Neuronal stem cell (in vitro differentiated cells): ENCODE results near the gene CNGA4.
"Not testable (repeated sequence)": the region's sequence is repeated elsewhere in the genome, so short reads cannot be mapped to it uniquely, and the experiment has no call there.

Experiments used
- DNase-seq: peaks from one replicate; pipeline ENCODE4 v3.0.0-alpha.2; 2013; ENCODE audit warnings: low spot score
- H2AFZ ChIP-seq: one replicate; pipeline ENCODE4 v1.6.1; 2013; ENCODE audit warnings: mild to moderate bottlenecking, low read length, inconsistent platforms
- H2AK5ac ChIP-seq: 2 replicates; pipeline ENCODE4 v1.6.1; 2013; ENCODE audit warnings: low read depth, mild to moderate bottlenecking, inconsistent platforms, low read length, moderate library complexity, mixed read lengths
- H2BK120ac ChIP-seq: 2 replicates; pipeline ENCODE4 v1.6.1; 2013; ENCODE audit warnings: low read depth, mild to moderate bottlenecking, inconsistent platforms, low read length, moderate library complexity, mixed read lengths
- H2BK12ac ChIP-seq: one replicate; pipeline ENCODE4 v1.6.1; 2013; ENCODE audit warnings: low read length, inconsistent platforms
- H2BK15ac ChIP-seq: 2 replicates; pipeline ENCODE4 v1.6.1; 2013; ENCODE audit warnings: mild to moderate bottlenecking, low read length, inconsistent platforms, mixed read lengths
- H2BK5ac ChIP-seq: one replicate; pipeline ENCODE4 v1.6.1; 2013; ENCODE audit warnings: inconsistent platforms, mild to moderate bottlenecking, low read length, moderate library complexity
- H3K14ac ChIP-seq: one replicate; pipeline ENCODE4 v1.6.1; 2013; ENCODE audit warnings: low read length, inconsistent platforms
- H3K18ac ChIP-seq: 2 replicates; pipeline ENCODE4 v1.6.1; 2013; ENCODE audit warnings: low read length, inconsistent platforms
- H3K23ac ChIP-seq: 2 replicates; pipeline ENCODE4 v1.6.1; 2013; ENCODE audit warnings: low read depth, mild to moderate bottlenecking, mixed read lengths, low read length, inconsistent platforms; ENCODE audit not compliant: poor library complexity
- H3K27ac ChIP-seq: replicated peaks from 3 replicates; pipeline ENCODE4 v1.5.1; 2013; ENCODE audit warnings: low read length, inconsistent platforms
- H3K27me3 ChIP-seq, 3 experiments: 2 replicates each; pipeline ENCODE4 v1.6.1; 2013; ENCODE audit warnings: low read length in 3 of 3, mild to moderate bottlenecking in 2 of 3, inconsistent platforms in 1 of 3, low read depth in 1 of 3, mixed read lengths in 1 of 3, moderate library complexity in 1 of 3; ENCODE audit not compliant: control insufficient read depth in 3 of 3, insufficient read depth in 3 of 3
- H3K36me3 ChIP-seq, 2 donors: replicated peaks in 1 of 2; 2 replicates each; pipeline ENCODE4 v1.6.1; 2013; ENCODE audit warnings: low read length in 2 of 2; ENCODE audit not compliant: control insufficient read depth in 2 of 2, insufficient read depth in 2 of 2
- H3K4ac ChIP-seq: 2 replicates; pipeline ENCODE4 v1.6.1; 2013; ENCODE audit warnings: inconsistent platforms, mild to moderate bottlenecking, low read length, moderate library complexity
- H3K4me1 ChIP-seq, 2 donors: 1 replicate in 1 of 2; 2 replicates in 1 of 2; pipeline ENCODE4 v1.6.1; 2013; ENCODE audit warnings: low read length in 2 of 2, low read depth in 1 of 2; ENCODE audit not compliant: control insufficient read depth in 2 of 2, insufficient read depth in 1 of 2
- H3K4me2 ChIP-seq: one replicate; pipeline ENCODE4 v1.6.1; 2013; ENCODE audit warnings: mild to moderate bottlenecking, low read length, inconsistent platforms; ENCODE audit not compliant: insufficient read depth, poor library complexity, severe bottlenecking
- H3K4me3 ChIP-seq, 2 donors: 2 replicates each; pipeline ENCODE4 v1.5.1; 2013; ENCODE audit warnings: low read length in 2 of 2, mild to moderate bottlenecking in 2 of 2, inconsistent platforms in 1 of 2, moderate library complexity in 1 of 2
- H3K79me1 ChIP-seq: one replicate; pipeline ENCODE4 v1.6.1; 2013; ENCODE audit warnings: low read depth, mild to moderate bottlenecking, inconsistent platforms, low read length, moderate library complexity
- H3K9ac ChIP-seq: one replicate; pipeline ENCODE4 v1.6.1; 2013; ENCODE audit warnings: mild to moderate bottlenecking, low read depth, low read length, inconsistent platforms; ENCODE audit not compliant: poor library complexity
- H3K9me3 ChIP-seq, 2 donors: replicated peaks in 1 of 2; 2 replicates each; pipeline versions ENCODE3 to v1.6.1; 2013; ENCODE audit warnings: low read length in 2 of 2, mild to moderate bottlenecking in 2 of 2, inconsistent platforms in 1 of 2, low read depth in 1 of 2, mixed read lengths in 1 of 2, moderate library complexity in 1 of 2; ENCODE audit not compliant: control insufficient read depth in 2 of 2, insufficient read depth in 1 of 2
- H4K8ac ChIP-seq: one replicate; pipeline ENCODE4 v1.6.1; 2013; ENCODE audit warnings: low read depth, mild to moderate bottlenecking, inconsistent platforms, low read length, moderate library complexity
- H4K91ac ChIP-seq: one replicate; pipeline ENCODE4 v1.6.1; 2013; ENCODE audit warnings: low read length, low read depth, mild to moderate bottlenecking, inconsistent platforms; ENCODE audit not compliant: poor library complexity
- WGBS, 2 donors: extraction: QIAGEN DNeasy Blood & Tissue Kit; methylation state at CpG; one replicate each; pipeline ENCODE4 v1.1.7; 2013; ENCODE audit warnings: missing lambda C conversion rate in 2 of 2, mixed read lengths in 1 of 2; ENCODE audit not compliant: insufficient read length in 2 of 2, insufficient replicate concordance in 1 of 2; ENCODE audit errors: extremely low coverage in 2 of 2; 5-methylcytosine and 5-hydroxymethylcytosine counted together

CNGA4 gene

DNA sequence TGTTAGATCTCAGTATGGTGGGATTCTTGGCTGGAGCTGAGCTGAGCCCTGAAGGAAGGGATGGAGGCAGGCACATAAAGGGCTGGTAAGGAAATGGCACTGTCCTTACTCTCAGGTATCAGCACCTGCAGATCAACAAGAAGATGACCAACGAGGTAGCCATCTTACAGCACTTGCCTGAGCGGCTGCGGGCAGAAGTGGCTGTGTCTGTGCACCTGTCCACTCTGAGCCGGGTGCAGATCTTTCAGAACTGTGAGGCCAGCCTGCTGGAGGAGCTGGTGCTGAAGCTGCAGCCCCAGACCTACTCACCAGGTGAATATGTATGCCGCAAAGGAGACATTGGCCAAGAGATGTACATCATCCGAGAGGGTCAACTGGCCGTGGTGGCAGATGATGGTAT, 2.4 kb downstream of the CNGA4 start:
- Histone ChIP-seq H2BK5ac (no peak overlapping the region), H2BK120ac (no peak overlapping the region), H4K8ac (no peak overlapping the region), H3K9ac (no peak overlapping the region), H3K18ac (no peak overlapping the region), H4K91ac (no peak overlapping the region), H2BK12ac (no peak overlapping the region), H3K36me3 (no peaks in the 10 kb centered on the region), H2AFZ (no peak overlapping the region), H3K4me3 (no peak overlapping the region), H3K4me2 (no peak overlapping the region), H3K14ac (no peak overlapping the region), H3K9me3 (peaks cover 0 to 2% of the 10 kb centered on the region in 2 donors), H3K79me1 (no peaks in the 10 kb centered on the region), H3K4me1 (no peaks in the 10 kb centered on the region), H3K4ac (no peak overlapping the region), H2AK5ac (no peak overlapping the region), H3K27ac (no peak overlapping the region), H3K23ac (no peak overlapping the region), H2BK15ac (no peak overlapping the region), H3K27me3 (peaks cover 0 to 11% (median 0%) of the 10 kb centered on the region in 3 experiments)
- no CpG with 5 or more reads among the region's 7 CpGs for WGBS, 2 donors
- no peak for DNase-seq

DNA sequence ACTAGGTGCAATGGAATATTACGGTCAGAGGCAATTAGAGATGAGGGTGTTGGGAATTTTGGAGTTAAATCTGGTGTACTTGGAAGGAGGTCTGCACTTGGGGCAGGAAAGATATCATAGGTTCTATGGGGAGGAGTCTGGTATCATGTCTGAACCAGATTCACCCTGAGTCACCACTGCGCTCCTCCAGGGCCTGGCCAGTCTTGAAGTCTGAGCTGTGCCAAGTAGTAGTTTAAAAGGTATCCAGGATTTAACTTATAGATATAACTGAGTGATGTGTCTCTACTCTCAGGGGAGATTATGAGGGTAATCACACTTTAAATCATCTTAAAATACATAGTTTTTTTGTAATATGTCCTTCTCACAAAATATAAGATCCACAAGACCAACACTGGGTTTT, 6.6 kb downstream of the CNGA4 start:
- Histone ChIP-seq H3K4me2 (no peak overlapping the region), H3K4ac (no peak overlapping the region), H3K4me3 (no peak overlapping the region), H2BK15ac (no peak overlapping the region), H4K8ac (no peak overlapping the region), H3K27ac (no peak overlapping the region), H3K9ac (no peak overlapping the region), H3K79me1 (no peaks in the 10 kb centered on the region), H3K18ac (no peak overlapping the region), H3K27me3 (no peaks in the 10 kb centered on the region), H2BK120ac (no peak overlapping the region), H3K36me3 (no peaks in the 10 kb centered on the region), H3K23ac (no peak overlapping the region), H3K14ac (no peak overlapping the region), H2BK12ac (no peak overlapping the region), H4K91ac (no peak overlapping the region), H2BK5ac (no peak overlapping the region), H3K4me1 (no peaks in the 10 kb centered on the region), H2AK5ac (no peak overlapping the region), H3K9me3 (peaks cover 0 to under 1% of the 10 kb centered on the region in 2 donors), H2AFZ (no peak overlapping the region)
- DNase-seq, result no peak
- WGBS, 2 donors, result 100% methylated on average over 1 of the region's 2 CpGs; no CpG with 5 or more reads in 1 of the 2 donors

DNA sequence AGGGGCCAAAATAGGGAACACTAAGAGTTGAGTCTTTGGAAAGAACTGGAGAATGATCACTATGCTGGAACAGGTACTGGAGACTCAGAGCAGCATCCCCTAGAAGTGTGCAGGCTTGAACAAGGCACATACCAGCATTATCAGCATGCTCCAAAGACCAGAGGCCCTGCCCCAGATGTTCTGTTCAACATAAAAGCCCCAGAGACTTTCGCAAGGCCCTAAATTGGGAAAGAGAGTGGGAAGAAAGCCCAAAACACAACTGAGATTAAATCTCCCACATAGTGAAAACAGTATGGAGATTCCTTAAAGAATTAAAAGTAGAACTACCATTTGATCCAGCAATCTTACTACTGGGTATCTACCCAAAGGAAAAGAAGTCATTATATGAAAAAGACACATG, 9.4 kb downstream of the CNGA4 start:
- H3K79me1 ChIP-seq, result no peaks in the 10 kb centered on the region
- no peak overlapping the region for H2BK5ac ChIP-seq
- H3K4me1 ChIP-seq, result peaks cover 0 to 9% of the 10 kb centered on the region in 2 donors
- no peak overlapping the region for H3K4me2 ChIP-seq
- no peak overlapping the region for H2BK12ac ChIP-seq
- no peak overlapping the region for H3K23ac ChIP-seq
- H2BK120ac ChIP-seq, result no peak overlapping the region
- no peak overlapping the region for H3K27ac ChIP-seq
- no peak overlapping the region for H2BK15ac ChIP-seq
- H2AK5ac ChIP-seq, result no peak overlapping the region
- WGBS, 2 donors, result no CpG with 5 or more reads among the region's 1 CpG
- H3K4me3 ChIP-seq, result no peak overlapping the region
- H3K9ac ChIP-seq, result no peak overlapping the region
- H3K14ac ChIP-seq, result no peak overlapping the region
- H3K36me3 ChIP-seq, result no peaks in the 10 kb centered on the region
- peaks cover 0 to 8% (median 0%) of the 10 kb centered on the region in 3 experiments for H3K27me3 ChIP-seq
- H3K9me3 ChIP-seq, result no peaks in the 10 kb centered on the region
- no peak for DNase-seq
- H3K4ac ChIP-seq, result no peak overlapping the region
- no peak overlapping the region for H4K8ac ChIP-seq
- no peak overlapping the region for H4K91ac ChIP-seq
- no peak overlapping the region for H2AFZ ChIP-seq
- no peak overlapping the region for H3K18ac ChIP-seq

DNA sequence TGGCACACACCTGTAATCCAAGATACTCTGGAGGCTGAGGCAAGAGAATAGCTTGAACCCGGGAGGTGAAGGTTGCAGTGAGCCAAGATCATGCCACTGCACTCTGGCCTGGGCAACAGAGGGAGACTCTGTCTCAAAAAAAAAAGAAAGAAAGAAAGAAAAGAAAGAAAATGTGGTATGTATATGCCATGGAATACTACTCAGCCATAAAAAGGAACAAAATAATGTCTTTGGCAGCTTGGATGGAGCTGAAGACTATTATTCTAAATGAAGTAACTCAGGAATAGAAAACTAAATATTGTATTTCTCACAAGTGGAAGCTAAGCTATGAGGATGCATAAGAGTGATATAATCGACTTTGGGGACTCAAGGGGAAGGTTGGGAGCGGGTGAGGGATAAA, 10.0 kb downstream of the CNGA4 start:
- H2BK15ac ChIP-seq, H3K4ac ChIP-seq, H3K4me2 ChIP-seq, H4K91ac ChIP-seq, DNase-seq, H2AFZ ChIP-seq, H2AK5ac ChIP-seq, H3K4me3 ChIP-seq, H2BK5ac ChIP-seq, H3K18ac ChIP-seq, H3K14ac ChIP-seq, H2BK120ac ChIP-seq, H3K9ac ChIP-seq, H4K8ac ChIP-seq, H3K23ac ChIP-seq, H3K27ac ChIP-seq, H3K36me3 ChIP-seq, H3K4me1 ChIP-seq, H2BK12ac ChIP-seq, H3K9me3 ChIP-seq, H3K79me1 ChIP-seq: not testable (repeated sequence)
- WGBS, 2 donors, result no CpG with 5 or more reads among the region's 3 CpGs
- H3K27me3 ChIP-seq, result peaks cover 0 to 13% (median 0%) of the 10 kb centered on the region in 3 experiments
